Osteocyte (in vitro differentiated cells): ENCODE measurements around the gene COL4A6. TPM values are rescaled to one million over a fixed set of nuclear protein-coding genes. Genes with fewer than 3 reads are reported as not detected.

ENCODE experiments used
- DNase-seq: peaks from one replicate; pipeline ENCODE4 v3.0.0; 2021; ENCODE audit warnings: mixed read lengths; ENCODE audit not compliant: unreplicated experiment; ENCODE audit errors: extremely low spot score
- H3K27ac Mint-ChIP-seq: one replicate; pipeline ENCODE4 v1.8.0; 2021; ENCODE audit warnings: mild to moderate bottlenecking, mixed read lengths; ENCODE audit not compliant: unreplicated experiment
- H3K27me3 Mint-ChIP-seq: one replicate; pipeline ENCODE4 v1.8.0; 2021; ENCODE audit warnings: mixed read lengths; ENCODE audit not compliant: unreplicated experiment
- H3K36me3 Mint-ChIP-seq: one replicate; pipeline ENCODE4 v1.8.0; 2021; ENCODE audit warnings: mixed read lengths; ENCODE audit not compliant: unreplicated experiment
- H3K4me1 Mint-ChIP-seq: one replicate; pipeline ENCODE4 v1.8.0; 2021; ENCODE audit warnings: mixed read lengths; ENCODE audit not compliant: unreplicated experiment
- H3K4me3 Mint-ChIP-seq: one replicate; pipeline ENCODE4 v1.8.0; 2021; ENCODE audit warnings: mild to moderate bottlenecking, moderate library complexity, mixed read lengths; ENCODE audit not compliant: unreplicated experiment
- H3K9me3 Mint-ChIP-seq: one replicate; pipeline ENCODE4 v1.8.0; 2021; ENCODE audit warnings: mixed read lengths; ENCODE audit not compliant: unreplicated experiment
- CTCF ChIP-seq: fragments of 200-600 bp; sonication (generic); IDR thresholded peaks from 2 replicates; pipeline ENCODE4 v1.5.0; 2021; ENCODE audit warnings: antibody characterized with exemption, mild to moderate bottlenecking, moderate library complexity
- total RNA-seq: library from RNA; stranded (reverse); gene quantifications from 2 replicates; pipeline ENCODE4 v1.2.1, GENCODE V29; 2021

The COL4A6 gene
- total RNA-seq, 1 donor from 2014 or later: 36.2 TPM

GRCh38 chrX:108299704-108300103 is 138.5 kb downstream of the COL4A6 start:
- H3K27me3 Mint-ChIP-seq: no peaks in the 10 kb centered on the region
- H3K4me3 Mint-ChIP-seq: no peak overlapping the region
- no peaks in the 10 kb centered on the region for H3K36me3 Mint-ChIP-seq
- no peak for DNase-seq
- H3K4me1 Mint-ChIP-seq: peaks cover 22% of the 10 kb centered on the region
- no peak for TF ChIP-seq CTCF
- no peaks in the 10 kb centered on the region for H3K9me3 Mint-ChIP-seq
- H3K27ac Mint-ChIP-seq: peak overlapping the region; percentile 88

GRCh38 chrX:108299101-108299591 is 139.1 kb downstream of the COL4A6 start:
- no peak for TF ChIP-seq CTCF

GRCh38 chrX:108298165-108298602 is 140.0 kb downstream of the COL4A6 start:
- no peak for TF ChIP-seq CTCF
- no peak overlapping the region for H3K27ac Mint-ChIP-seq
- H3K36me3 Mint-ChIP-seq: no peaks in the 10 kb centered on the region
- no peaks in the 10 kb centered on the region for H3K27me3 Mint-ChIP-seq
- no peaks in the 10 kb centered on the region for H3K9me3 Mint-ChIP-seq
- H3K4me3 Mint-ChIP-seq: no peak overlapping the region
- H3K4me1 Mint-ChIP-seq: peaks cover 22% of the 10 kb centered on the region
- DNase-seq: peak; percentile 83

More at GRCh38 chrX:108299101-108299591, 139.1 kb downstream of the COL4A6 start:
- peak overlapping the region; percentile 27 for H3K4me3 Mint-ChIP-seq
- H3K9me3 Mint-ChIP-seq: no peaks in the 10 kb centered on the region
- no peak for DNase-seq
- H3K27me3 Mint-ChIP-seq: no peaks in the 10 kb centered on the region
- peaks cover 22% of the 10 kb centered on the region for H3K4me1 Mint-ChIP-seq
- H3K36me3 Mint-ChIP-seq: no peaks in the 10 kb centered on the region
- peak overlapping the region; percentile 88 for H3K27ac Mint-ChIP-seq

GRCh38 chrX:108297290-108297689 is 140.9 kb downstream of the COL4A6 start:
- Mint-ChIP-seq H3K36me3 (peaks cover under 1% of the 10 kb centered on the region), H3K27me3 (no peaks in the 10 kb centered on the region), H3K27ac (no peak overlapping the region), H3K9me3 (no peaks in the 10 kb centered on the region), H3K4me1 (peaks cover 22% of the 10 kb centered on the region), H3K4me3 (no peak overlapping the region)
- no peak for DNase-seq
- peak; percentile 59 for TF ChIP-seq CTCF

- TF ChIP-seq CTCF: no peak
- Mint-ChIP-seq H3K4me3 (no peak overlapping the region), H3K27ac (no peak overlapping the region), H3K4me1 (no peaks in the 10 kb centered on the region), H3K9me3 (peaks cover 6% of the 10 kb centered on the region), H3K27me3 (no peaks in the 10 kb centered on the region), H3K36me3 (peaks cover 5% of the 10 kb centered on the region)
- DNase-seq: no peak
These were observed 146.2 kb downstream of the COL4A6 start for GRCh38 chrX:108292053-108292452.
